A549 (cell line): ENCODE measurements around the gene RELT. TPM values are rescaled to one million over a fixed set of nuclear protein-coding genes. Genes with fewer than 3 reads are reported as not detected.

Experiments used
- ATAC-seq, 2 experiments: fragments of 200-7000 bp in 1 of 2; fragments of >200 bp in 1 of 2; cut with Nextera tagmentation in 1 of 2; cut with Tn5 transposase in 1 of 2; 3 replicates each; pipeline versions ENCODE4 v1.8.0 to v1.9.1; 2018 to 2020; ENCODE audit warnings: mild to moderate bottlenecking in 1 of 2, moderate library complexity in 1 of 2
- CTCF ChIA-PET: fragments of 300-600 bp; sonication (Branson Sonifier 250); formaldehyde crosslinking; extraction: SDS; loops from one replicate; lab custom pipeline; 2021; ENCODE audit warnings: antibody characterized with exemption, inconsistent platforms; lab: Yijun Ruan, JAX
- POLR2A ChIA-PET: fragments of 350-600 bp; formaldehyde crosslinking; extraction: SDS; loops from one replicate; lab custom pipeline; 2021; ENCODE audit warnings: antibody characterized with exemption, inconsistent platforms; lab: Yijun Ruan, JAX
- DNase-seq, 2 experiments: peaks; one replicate each; pipeline versions ENCODE4 v3.0.0 to v3.0.0-alpha.2; 2011 to 2016; ENCODE audit warnings: low read depth in 1 of 2, low spot score in 1 of 2
- FAIRE-seq: peaks from 2 replicates; lab custom pipeline; 2011; peaks lifted over from hg19 to GRCh38; lab: Jason Lieb, UNC
- H3K27ac ChIP-seq, 2 experiments: fragments of >200 bp; sonication (Bioruptor Twin); formaldehyde crosslinking; 3 replicates each; pipeline ENCODE4 v1.5.1; 2016 to 2017
- H3K4me1 ChIP-seq: fragments of >200 bp; sonication (Bioruptor Twin); formaldehyde crosslinking; 3 replicates; pipeline ENCODE4 v1.6.1; 2016
- H3K4me2 ChIP-seq: fragments of >200 bp; sonication (Bioruptor Twin); formaldehyde crosslinking; 3 replicates; pipeline ENCODE4 v1.6.1; 2016
- H3K4me3 ChIP-seq: fragments of >200 bp; sonication (Bioruptor Twin); formaldehyde crosslinking; 3 replicates; pipeline ENCODE4 v1.5.1; 2016
- H3K9me3 ChIP-seq: fragments of >200 bp; sonication (Bioruptor Twin); formaldehyde crosslinking; 3 replicates; pipeline ENCODE4 v1.6.1; 2016
- CBX8 ChIP-seq: fragments of 200-600 bp; sonication (generic); IDR thresholded peaks from 2 replicates; pipeline ENCODE4 v1.6.1; 2016
- CEBPB ChIP-seq, 2 experiments: fragments of >200 bp in 1 of 2; sonication (Bioruptor Twin) in 1 of 2; formaldehyde crosslinking in 1 of 2; IDR thresholded peaks; 2 replicates each; pipeline ENCODE4 v1.6.1; 2012 to 2016
- CHD4 ChIP-seq: fragments of 200-600 bp; sonication (generic); IDR thresholded peaks from 2 replicates; pipeline ENCODE4 v1.6.1; 2016; ENCODE audit warnings: antibody characterized with exemption, mild to moderate bottlenecking, borderline replicate concordance
- EP300 ChIP-seq, 2 experiments: fragments of >200 bp; sonication (Bioruptor Twin); formaldehyde crosslinking; IDR thresholded peaks; 2 replicates in 1 of 2; 3 replicates in 1 of 2; pipeline ENCODE4 v1.6.1; 2016 to 2017
- FOSL2 ChIP-seq, 2 experiments: fragments of 450-650 bp in 1 of 2; fragments of >200 bp in 1 of 2; sonication (Bioruptor Twin) in 1 of 2; formaldehyde crosslinking; IDR thresholded peaks; 2 replicates each; pipeline versions ENCODE4 v1.5.0 to v1.6.1; 2016 to 2020; ENCODE audit warnings: mild to moderate bottlenecking in 1 of 2, moderate library complexity in 1 of 2
- GATA3 ChIP-seq: IDR thresholded peaks from 2 replicates; pipeline ENCODE4 v1.6.1; 2012; ENCODE audit warnings: borderline replicate concordance
- HOXB13 ChIP-seq: fragments of 250-450 bp; sonication (Bioruptor Pico); IDR thresholded peaks from 2 replicates; pipeline ENCODE4 v1.5.0; 2020; ENCODE audit warnings: low read depth, mild to moderate bottlenecking, moderate library complexity
- HOXB5 ChIP-seq: fragments of 250-450 bp; sonication (Bioruptor Pico); IDR thresholded peaks from 2 replicates; pipeline ENCODE4 v1.5.0; 2020; ENCODE audit warnings: mild to moderate bottlenecking, moderate library complexity
- JUN ChIP-seq, 2 experiments: fragments of >200 bp; sonication (Bioruptor Twin); formaldehyde crosslinking; IDR thresholded peaks; 2 replicates in 1 of 2; 3 replicates in 1 of 2; pipeline ENCODE4 v1.6.1; 2016 to 2017
- JUNB ChIP-seq: fragments of >200 bp; sonication (Bioruptor Twin); formaldehyde crosslinking; IDR thresholded peaks from 2 replicates; pipeline ENCODE4 v1.6.1; 2016
- KDM5A ChIP-seq: fragments of 200-600 bp; sonication (generic); IDR thresholded peaks from 2 replicates; pipeline ENCODE4 v1.6.1; 2016; ENCODE audit warnings: antibody characterized with exemption, mild to moderate bottlenecking
- MYC ChIP-seq: IDR thresholded peaks from 2 replicates; pipeline ENCODE4 v1.6.1; 2012; ENCODE audit warnings: mild to moderate bottlenecking, inconsistent platforms, low read length, improper control_type of control experiment, borderline replicate concordance
- NR3C1 ChIP-seq: fragments of >200 bp; sonication (Bioruptor Twin); formaldehyde crosslinking; IDR thresholded peaks from 3 replicates; pipeline ENCODE4 v1.6.1; 2017
- PBX3 ChIP-seq: IDR thresholded peaks from 2 replicates; pipeline ENCODE4 v1.6.1; 2012
- POLR2A ChIP-seq: IDR thresholded peaks from 2 replicates; pipeline ENCODE4 v1.6.1; 2012; ENCODE audit warnings: mild to moderate bottlenecking, low read length
- POLR2AphosphoS2 ChIP-seq: conservative IDR thresholded peaks from 2 replicates; pipeline ENCODE4 v1.6.1; 2012; ENCODE audit warnings: low read length, improper control_type of control experiment, inconsistent platforms
- RNF2 ChIP-seq: fragments of 200-600 bp; sonication (generic); IDR thresholded peaks from 2 replicates; pipeline ENCODE4 v1.6.1; 2016; ENCODE audit warnings: low read depth, mild to moderate bottlenecking, antibody characterized with exemption, moderate library complexity, borderline replicate concordance
- ZFP36 ChIP-seq: fragments of 450-650 bp; IDR thresholded peaks from 2 replicates; pipeline ENCODE4 v1.6.1; 2014; ENCODE audit warnings: borderline replicate concordance; ENCODE audit not compliant: partially characterized antibody
- WGBS: methylation state at CpG from one replicate; pipeline ENCODE4 v1.1.6; 2017; ENCODE audit errors: missing lambda C conversion rate; 5-methylcytosine and 5-hydroxymethylcytosine counted together
- polyA plus RNA-seq, 4 experiments: library from polyadenylated mRNA; depleted of rRNA in 3 of 4; stranded (reverse); fragments of >200 nt; fragmentation: RNase III in 1 of 4; extraction: RNeasy Plus Mini Kit Qiagen cat#74134 plus additional on column Dnase treatment in 1 of 4; gene quantifications; 2 replicates in 3 of 4; 3 replicates in 1 of 4; pipeline ENCODE4 v1.2.3, GENCODE V29; 2011 to 2017
- TF ChIP-seq, protein P1 (sequence below): fragments of >200 bp; sonication (Bioruptor Twin); formaldehyde crosslinking; IDR thresholded peaks from 2 replicates; pipeline ENCODE4 v1.6.1; 2016
- TF ChIP-seq, protein P2 (sequence below): fragments of >200 bp; sonication (Bioruptor Twin); formaldehyde crosslinking; IDR thresholded peaks from 3 replicates; pipeline ENCODE4 v1.5.1; 2016
- TF ChIP-seq, protein P3 (sequence below): fragments of 200-600 bp; sonication (generic); IDR thresholded peaks from 2 replicates; pipeline ENCODE4 v1.6.1; 2016; ENCODE audit warnings: antibody characterized with exemption, mild to moderate bottlenecking, moderate library complexity

Gene RELT
- polyA plus RNA-seq, 2 of the 4 experiments (the other 2 are of a cell fraction), result 2.9 to 5.2 TPM

DNA sequence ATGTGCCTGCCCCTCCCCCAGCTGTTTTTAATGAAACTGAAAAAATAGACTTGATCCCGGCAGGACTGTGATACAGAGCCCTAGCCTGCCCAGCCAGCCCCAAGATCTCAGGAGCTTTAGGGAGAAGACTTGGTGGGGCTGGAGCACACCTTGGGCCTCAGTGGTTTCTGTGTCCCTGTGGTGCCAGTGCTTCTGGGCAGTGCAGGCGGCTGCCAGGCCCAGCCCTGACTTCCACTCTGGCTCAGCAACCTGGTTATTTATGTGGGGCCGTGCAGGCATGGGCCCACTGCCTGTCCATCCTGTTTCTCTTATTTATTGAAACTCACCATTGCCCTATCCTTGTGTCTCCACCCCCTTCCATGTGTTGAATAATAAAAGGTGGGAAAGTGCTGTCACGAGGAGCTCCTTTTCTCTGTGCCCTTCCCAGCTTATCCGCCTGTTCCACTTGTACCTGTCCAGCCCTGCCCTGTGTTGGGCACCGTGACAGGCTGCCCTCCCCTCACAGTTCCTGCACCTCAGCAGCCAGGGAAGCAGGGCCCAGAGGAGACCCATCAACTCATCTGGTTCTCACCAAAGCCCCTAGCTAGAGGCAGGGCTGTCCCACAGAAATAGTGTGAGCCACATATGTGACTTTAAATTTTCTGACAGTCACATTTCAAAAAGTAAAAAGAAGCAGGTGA is 20.2 kb downstream of the RELT start:
- ChIA-PET POLR2A (no interaction called here), CTCF (interaction anchor here (0.6 to 24.4 kb wide), 8 partner anchors 14 to 266 kb away, joined by 3 to 667 read pairs (median 8); partner anchors contain the start of genes ARHGEF17, FCHSD2 and RELT)
- FAIRE-seq (no peak), ATAC-seq (no peak), DNase-seq (no peak)
- no peak overlapping the region for H3K27ac ChIP-seq
- no peak overlapping the region for H3K4me2 ChIP-seq
- WGBS, result 87% methylated on average over 6 of the region's 6 CpGs
- H3K9me3 ChIP-seq, result no peaks in the 10 kb centered on the region
- no peak overlapping the region for H3K4me3 ChIP-seq
- no peak for TF ChIP-seq POLR2AphosphoS2
- no peak for TF ChIP-seq GATA3
- no peak for TF ChIP-seq KDM5A
- TF ChIP-seq, protein P1, sequence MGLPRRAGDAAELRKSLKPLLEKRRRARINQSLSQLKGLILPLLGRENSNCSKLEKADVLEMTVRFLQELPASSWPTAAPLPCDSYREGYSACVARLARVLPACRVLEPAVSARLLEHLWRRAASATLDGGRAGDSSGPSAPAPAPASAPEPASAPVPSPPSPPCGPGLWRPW, result no peak
- TF ChIP-seq ZFP36, result no peak
- TF ChIP-seq JUN (IDR thresholded peaks at IDR 0.05), result no peak
- TF ChIP-seq MYC, result no peak
- TF ChIP-seq, protein P2, sequence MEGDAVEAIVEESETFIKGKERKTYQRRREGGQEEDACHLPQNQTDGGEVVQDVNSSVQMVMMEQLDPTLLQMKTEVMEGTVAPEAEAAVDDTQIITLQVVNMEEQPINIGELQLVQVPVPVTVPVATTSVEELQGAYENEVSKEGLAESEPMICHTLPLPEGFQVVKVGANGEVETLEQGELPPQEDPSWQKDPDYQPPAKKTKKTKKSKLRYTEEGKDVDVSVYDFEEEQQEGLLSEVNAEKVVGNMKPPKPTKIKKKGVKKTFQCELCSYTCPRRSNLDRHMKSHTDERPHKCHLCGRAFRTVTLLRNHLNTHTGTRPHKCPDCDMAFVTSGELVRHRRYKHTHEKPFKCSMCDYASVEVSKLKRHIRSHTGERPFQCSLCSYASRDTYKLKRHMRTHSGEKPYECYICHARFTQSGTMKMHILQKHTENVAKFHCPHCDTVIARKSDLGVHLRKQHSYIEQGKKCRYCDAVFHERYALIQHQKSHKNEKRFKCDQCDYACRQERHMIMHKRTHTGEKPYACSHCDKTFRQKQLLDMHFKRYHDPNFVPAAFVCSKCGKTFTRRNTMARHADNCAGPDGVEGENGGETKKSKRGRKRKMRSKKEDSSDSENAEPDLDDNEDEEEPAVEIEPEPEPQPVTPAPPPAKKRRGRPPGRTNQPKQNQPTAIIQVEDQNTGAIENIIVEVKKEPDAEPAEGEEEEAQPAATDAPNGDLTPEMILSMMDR, result no peak
- TF ChIP-seq, protein P3, sequence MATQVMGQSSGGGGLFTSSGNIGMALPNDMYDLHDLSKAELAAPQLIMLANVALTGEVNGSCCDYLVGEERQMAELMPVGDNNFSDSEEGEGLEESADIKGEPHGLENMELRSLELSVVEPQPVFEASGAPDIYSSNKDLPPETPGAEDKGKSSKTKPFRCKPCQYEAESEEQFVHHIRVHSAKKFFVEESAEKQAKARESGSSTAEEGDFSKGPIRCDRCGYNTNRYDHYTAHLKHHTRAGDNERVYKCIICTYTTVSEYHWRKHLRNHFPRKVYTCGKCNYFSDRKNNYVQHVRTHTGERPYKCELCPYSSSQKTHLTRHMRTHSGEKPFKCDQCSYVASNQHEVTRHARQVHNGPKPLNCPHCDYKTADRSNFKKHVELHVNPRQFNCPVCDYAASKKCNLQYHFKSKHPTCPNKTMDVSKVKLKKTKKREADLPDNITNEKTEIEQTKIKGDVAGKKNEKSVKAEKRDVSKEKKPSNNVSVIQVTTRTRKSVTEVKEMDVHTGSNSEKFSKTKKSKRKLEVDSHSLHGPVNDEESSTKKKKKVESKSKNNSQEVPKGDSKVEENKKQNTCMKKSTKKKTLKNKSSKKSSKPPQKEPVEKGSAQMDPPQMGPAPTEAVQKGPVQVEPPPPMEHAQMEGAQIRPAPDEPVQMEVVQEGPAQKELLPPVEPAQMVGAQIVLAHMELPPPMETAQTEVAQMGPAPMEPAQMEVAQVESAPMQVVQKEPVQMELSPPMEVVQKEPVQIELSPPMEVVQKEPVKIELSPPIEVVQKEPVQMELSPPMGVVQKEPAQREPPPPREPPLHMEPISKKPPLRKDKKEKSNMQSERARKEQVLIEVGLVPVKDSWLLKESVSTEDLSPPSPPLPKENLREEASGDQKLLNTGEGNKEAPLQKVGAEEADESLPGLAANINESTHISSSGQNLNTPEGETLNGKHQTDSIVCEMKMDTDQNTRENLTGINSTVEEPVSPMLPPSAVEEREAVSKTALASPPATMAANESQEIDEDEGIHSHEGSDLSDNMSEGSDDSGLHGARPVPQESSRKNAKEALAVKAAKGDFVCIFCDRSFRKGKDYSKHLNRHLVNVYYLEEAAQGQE, result no peak
- no peak for TF ChIP-seq PBX3
- no peak for TF ChIP-seq FOSL2 (IDR thresholded peaks at IDR 0.05)
- no peak for TF ChIP-seq FOSL2 (CRISPR knock-in tag; IDR thresholded peaks at IDR 0.05)
- TF ChIP-seq NR3C1, result no peak
- TF ChIP-seq HOXB5 (CRISPR knock-in tag), result no peak
- peaks cover 3% of the 10 kb centered on the region; the same call in 1 of the 3 replicates for H3K4me1 ChIP-seq

DNA sequence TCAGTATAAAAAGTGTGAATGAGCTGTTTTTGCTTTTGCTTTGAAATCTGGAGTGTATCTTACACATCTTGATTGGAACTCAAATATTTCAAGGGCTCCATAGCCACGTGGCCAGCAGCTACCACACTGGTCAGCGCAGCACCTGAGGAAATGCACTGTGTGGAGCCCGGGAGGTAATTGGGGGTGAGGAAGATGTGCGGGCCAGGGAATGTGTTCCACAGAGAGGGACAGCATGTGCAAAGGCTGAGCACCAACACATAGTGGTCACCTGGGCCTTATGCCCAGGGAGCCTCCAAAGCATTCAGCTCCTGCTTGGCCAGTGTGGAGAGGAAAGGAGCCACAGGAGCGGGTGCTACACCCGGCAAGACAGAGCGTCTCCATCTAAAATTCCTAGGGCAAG is 20.8 kb downstream of the RELT start:
- Histone ChIP-seq H3K9me3 (no peaks in the 10 kb centered on the region), H3K4me1 (peaks cover 3% of the 10 kb centered on the region; the same call in 1 of the 3 replicates), H3K27ac (no peak overlapping the region), H3K4me3 (no peak overlapping the region), H3K4me2 (no peak overlapping the region)
- WGBS, result 84% methylated on average over 7 of the region's 7 CpGs
- ATAC-seq, result no peak
- no peak for FAIRE-seq
- TF ChIP-seq, protein P2, result no peak
- TF ChIP-seq CBX8 (no peak), RNF2 (no peak), JUNB (no peak), POLR2A (no peak), HOXB13 (CRISPR knock-in tag) (no peak), CHD4 (no peak), CEBPB (IDR thresholded peaks at IDR 0.05) (no peak), EP300 (IDR thresholded peaks at IDR 0.05) (no peak)
- ChIA-PET CTCF (interaction anchor here (0.6 to 24.4 kb wide), 8 partner anchors 13 to 265 kb away, joined by 3 to 667 read pairs (median 8); partner anchors contain the start of genes ARHGEF17, FCHSD2 and RELT), POLR2A (no interaction called here)
- DNase-seq, result no peak
